Activated CD4-positive, alpha-beta T cell treated with anti-CD3 and anti-CD28 coated beads, Interleukin-2, amount 50 U/mL, for 1 hour (primary cell): Measurements from ENCODE around the gene GABRD.
"Not testable (repeated sequence)": the region's sequence is repeated elsewhere in the genome, so short reads cannot be mapped to it uniquely, and the experiment has no call there.

Source experiments
- DNase-seq: peaks from one replicate; pipeline ENCODE4 v3.0.0-alpha.2; 2020

The GABRD gene

DNA sequence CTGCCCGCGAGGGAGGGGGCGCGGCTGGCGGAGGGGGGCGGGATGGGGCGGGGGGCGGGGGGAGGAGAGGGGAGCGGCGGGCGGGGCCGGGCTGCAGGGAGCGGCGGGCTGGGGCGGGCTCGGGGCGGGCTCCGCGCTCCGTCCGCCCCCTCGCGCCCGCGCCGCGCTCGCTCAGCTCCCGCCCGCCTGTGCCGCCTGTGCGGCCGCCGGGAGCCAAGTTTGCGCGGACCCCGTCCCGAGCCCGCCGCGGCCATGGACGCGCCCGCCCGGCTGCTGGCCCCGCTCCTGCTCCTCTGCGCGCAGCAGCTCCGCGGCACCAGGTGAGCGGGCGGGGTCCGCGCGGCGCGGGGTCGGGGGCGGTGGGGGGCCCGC lies at the start of gene GABRD:
Gene GABRD (plus strand): TSS at position 174 of the 372 bp plus-strand sequence. CDS start 79 bp downstream, at position 253.
- no peak for DNase-seq

DNA sequence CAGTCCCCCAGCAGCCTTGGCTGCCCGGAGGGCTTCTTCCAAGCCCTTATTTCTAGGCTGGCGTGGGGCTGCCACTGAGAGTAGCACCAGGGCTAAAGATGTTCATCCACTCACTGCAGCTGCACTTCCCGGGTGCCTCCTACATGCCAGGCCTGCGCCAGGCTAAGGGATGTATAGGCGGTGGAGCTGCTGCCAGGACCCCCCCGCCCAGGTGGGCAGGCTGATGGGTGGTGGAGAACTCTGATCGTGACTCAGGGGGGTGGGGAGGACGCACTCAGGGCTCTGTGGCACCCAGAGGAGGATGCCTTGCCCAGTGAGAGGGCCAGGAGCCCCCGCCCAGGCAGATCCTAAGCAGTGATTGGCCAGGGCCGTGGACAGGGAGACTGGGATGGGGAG lies 49.6 kb upstream of the GABRD start:
- no peak for DNase-seq

GRCh38 chr1:1969953-1970716 lies 49.0 kb upstream of the GABRD start:
- DNase-seq: no peak

GRCh38 chr1:1971017-1971416 lies 48.1 kb upstream of the GABRD start:
- DNase-seq: no peak

- no peak for DNase-seq
These were observed 47.5 kb upstream of the GABRD start for GRCh38 chr1:1971688-1972087.

DNA sequence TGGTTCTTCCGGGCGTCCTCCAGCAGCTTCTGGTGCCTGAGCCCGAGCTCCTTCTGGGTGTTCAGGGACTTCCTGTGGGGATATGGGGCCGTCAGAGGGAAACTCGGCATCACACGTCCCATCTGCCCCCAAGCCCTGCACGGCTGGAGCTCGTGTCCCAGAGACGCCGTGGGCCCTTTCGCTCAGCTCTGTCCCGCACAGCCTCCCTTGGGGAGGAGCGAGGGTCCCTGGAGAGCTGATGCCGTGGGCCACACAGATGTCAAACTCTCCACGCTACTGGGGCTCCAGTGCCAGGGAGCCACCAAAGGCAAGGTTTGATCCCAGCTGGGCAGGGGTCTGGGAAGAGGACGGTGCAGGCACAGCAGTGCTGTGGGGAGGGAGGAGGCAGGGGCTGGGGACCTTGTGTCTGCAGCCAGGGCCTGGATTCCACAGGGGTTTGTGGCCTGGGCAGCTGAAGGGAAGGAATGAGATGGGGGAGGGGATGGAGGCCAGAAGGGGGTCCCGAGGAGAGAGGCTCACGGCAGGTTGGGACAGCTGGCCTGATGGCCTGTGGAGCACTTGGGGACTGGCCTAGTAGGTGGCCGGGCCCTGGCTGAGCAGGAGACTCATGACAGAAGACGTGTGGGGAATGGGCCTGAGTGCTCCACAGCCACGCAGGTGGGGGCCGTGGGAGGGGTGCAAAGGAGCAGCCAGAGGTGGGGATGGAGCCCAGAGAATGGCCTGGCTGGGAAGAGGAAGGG lies 46.0 kb upstream of the GABRD start:
- DNase-seq: no peak

DNA sequence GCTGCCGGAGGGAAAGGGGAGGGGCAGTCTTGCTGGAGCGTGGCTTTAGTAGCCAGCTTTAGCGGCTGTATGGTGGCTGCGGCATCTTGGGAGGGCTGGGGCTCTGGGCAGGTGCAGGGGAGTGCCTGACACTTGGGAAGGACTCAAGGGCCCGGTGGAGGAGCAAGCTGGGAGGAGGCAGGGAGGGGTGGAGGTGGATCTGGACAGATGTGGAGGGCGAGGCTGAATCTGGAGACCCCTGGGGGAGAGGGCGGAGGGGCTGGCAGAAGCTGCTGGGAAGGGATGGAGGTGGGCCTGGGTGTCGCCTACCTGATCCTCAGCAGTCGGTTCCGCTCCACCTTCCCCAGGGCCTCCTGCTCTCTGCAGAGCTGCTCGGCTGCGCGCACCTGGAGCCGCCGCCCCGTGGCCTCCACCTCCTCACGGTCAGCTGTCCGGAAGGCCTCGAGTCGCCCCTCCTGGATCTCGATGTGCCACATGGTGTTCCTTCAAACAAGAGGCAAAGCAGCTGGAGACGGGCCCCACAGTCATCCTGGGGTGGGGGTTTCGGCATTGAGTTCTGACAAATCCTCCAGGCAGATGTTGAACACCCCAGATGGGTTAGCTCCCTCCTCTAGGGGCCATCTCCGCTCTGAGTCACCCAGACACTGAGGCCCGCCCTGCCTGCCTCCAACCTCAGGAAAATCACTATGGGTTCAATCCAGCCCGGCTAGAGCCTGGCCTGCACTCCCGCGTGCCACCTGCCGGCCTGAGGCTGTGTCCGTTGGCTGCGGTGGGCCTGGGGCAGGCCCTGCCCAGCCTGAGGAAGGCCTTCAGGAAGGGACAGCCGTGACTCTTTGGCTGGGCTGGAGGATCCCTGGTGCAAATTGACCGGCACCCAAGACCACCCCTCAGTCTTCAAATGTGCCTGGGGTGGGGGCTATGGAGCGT lies 45.2 kb upstream of the GABRD start:
- no peak for DNase-seq

DNA sequence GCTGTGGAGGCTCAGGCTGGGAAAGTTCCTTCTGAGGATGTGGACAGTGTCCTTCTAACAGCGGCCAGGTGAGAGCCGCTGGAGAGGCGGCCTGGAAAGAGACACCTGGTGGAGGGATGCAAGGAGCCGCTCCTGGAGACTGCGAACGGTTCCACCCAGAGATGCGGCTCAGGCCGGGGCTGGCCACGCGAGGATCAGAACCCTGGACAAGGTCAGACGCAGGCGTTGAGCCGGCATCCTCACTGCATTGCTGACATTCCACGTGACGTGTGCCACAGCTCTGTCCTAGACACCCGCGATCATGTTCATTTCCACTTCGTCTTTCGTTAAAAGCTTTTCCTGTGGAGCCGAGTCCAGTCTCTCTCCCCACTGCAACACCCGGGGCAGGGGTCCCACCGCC lies 44.3 kb upstream of the GABRD start:
- no peak for DNase-seq

DNA sequence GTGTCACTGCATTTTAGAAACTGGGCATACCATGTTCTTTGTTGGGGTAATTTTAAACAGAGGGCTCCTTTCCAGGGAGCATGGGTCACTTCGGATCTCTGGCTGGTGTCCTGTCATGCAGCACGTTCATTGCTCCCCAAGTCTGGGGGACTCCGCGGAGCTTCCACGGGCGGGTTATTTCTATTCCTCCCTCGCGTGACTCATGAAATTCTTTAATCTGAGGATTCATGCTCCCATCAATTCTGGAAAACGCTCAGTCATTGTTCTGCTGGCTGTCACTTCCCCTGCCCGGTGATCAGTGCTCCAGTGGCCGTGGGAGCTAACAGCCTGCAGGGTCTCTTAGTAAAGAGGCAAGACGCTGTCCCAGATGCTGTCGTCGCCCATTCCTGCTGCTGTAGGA lies 43.6 kb upstream of the GABRD start:
- no peak for DNase-seq

GRCh38 chr1:1976031-1976430 lies 43.1 kb upstream of the GABRD start:
- no peak for DNase-seq

DNA sequence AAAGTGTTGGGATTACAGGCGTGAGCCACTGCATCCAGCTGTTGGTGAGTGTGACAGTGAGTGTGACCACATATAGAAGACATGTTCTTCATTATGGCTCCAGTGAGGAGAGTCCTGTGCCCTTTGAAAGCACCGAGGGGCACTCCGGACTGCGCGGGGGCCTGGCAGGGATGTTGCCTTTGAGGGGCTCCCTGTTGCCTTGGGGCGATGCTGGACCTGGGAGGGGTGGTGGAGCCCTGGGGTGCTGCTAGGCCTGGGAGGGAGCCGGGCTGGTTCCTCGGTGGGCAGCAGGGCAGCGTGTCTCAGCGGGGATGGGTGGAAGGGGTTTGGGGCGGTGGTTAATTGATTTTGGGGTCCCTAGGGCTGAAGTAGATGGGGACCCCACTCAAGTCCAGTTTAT lies 41.0 kb upstream of the GABRD start:
- no peak for DNase-seq

- not testable (repeated sequence) for DNase-seq
These were observed 40.3 kb upstream of the GABRD start for GRCh38 chr1:1978690-1979481.

GRCh38 chr1:1979482-1980165 lies 39.5 kb upstream of the GABRD start:
- no peak for DNase-seq

DNA sequence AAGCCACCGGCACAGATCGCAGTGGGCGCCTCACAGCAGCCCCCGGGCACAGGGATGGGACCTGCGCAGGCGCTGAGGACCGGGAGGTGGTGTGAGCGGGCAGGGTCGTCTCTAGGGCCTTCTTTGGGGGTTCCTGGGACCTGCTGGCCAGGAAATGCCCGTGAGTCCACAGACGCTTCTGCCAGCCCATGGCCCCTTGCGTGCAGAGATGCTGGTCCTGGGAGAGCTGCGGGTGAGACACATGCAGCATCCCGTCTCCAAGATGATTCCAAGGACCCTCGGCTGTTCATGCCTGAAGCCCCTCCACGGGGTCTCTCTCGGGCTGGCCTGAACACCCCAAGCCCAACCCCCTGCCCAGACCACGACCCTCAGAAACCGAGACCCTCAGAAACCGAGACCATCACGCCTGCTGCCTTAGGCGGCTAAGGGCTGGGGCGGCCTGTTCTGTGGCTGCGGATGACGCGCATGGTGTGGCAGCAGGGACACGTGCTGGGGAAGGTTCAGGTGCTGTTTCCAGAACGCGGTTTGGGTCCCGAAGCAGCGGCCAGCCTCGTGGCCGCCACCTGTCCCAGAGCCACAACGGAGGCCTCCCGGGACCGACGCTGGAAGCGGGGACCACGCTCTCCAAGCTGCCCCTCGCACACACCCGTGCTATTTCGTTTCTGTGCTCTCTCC lies 38.5 kb upstream of the GABRD start:
- DNase-seq: no peak

- DNase-seq: no peak
These were observed 38.0 kb upstream of the GABRD start for GRCh38 chr1:1981142-1981500.

DNA sequence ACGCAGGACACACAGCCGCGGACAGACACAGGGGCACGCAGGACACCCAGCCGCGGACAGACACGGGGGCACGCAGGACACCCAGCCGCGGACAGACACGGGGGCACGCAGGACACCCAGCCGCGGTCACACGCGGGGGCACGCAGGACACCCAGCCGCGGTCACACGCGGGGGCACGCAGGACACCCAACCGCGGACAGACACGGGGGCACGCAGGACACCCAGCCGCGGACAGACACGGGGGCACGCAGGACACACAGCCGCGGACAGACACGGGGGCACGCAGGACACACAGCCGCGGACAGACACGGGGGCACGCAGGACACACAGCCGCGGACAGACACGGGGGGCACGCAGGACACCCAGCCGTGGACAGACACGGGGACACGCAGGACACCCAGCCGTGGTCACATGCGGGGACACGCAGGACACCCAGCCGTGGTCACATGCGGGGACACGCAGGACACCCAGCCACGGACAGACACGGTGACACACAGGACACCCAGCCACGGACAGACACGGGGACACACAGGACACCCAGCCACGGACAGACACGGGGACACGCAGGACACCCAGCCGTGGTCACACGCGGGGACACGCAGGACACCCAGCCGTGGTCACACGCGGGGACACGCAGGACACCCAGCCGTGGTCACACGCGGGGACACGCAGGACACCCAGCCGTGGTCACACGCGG lies 37.4 kb upstream of the GABRD start:
- not testable (repeated sequence) for DNase-seq

GRCh38 chr1:1982379-1983232 lies 36.5 kb upstream of the GABRD start:
- DNase-seq: no peak

DNA sequence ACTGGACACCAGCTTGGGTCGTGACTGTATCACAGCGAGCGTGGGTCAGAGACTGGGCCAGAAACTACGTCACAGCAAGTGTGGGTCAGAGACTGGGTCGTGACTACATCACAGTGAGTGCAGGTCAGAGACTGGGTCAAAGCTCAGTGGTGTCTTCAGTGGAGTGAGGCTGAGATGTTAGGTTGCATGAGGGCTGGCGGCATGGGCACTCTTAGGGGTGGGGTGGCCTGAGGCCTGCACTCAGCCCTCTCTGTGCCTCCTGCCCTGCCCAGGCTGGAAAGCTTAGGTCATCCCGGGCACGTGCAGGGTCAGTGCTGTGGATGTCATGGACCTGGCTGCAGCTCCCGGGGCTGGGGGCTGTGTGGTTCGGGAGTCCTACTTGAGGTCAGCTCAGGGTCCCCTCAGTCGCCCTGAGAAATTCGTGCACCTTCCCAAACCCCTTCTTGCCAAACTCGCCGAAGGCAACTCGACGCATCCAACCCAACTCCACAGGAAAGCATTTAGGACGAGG lies 34.5 kb upstream of the GABRD start:
- no peak for DNase-seq

GRCh38 chr1:1985375-1986050 lies 33.6 kb upstream of the GABRD start:
- DNase-seq: no peak
